Stomach (tissue), 9 donors: ENCODE data around the gene RAB36. TPM values are rescaled to one million over a fixed set of nuclear protein-coding genes. Genes with fewer than 3 reads are reported as not detected.

Experiments
- DNase-seq, 2 donors: peaks; one replicate each; pipeline versions ENCODE4 v3.0.0 to v3.0.0-alpha.2; 2013 to 2019
- H3K27ac ChIP-seq, 5 donors: fragments of 200-600 bp in 4 of 5; sonication (generic) in 4 of 5; one replicate each; pipeline ENCODE4 v1.5.1; 2013 to 2019; ENCODE audit warnings: mild to moderate bottlenecking in 1 of 5, moderate library complexity in 1 of 5
- H3K27me3 ChIP-seq, 3 donors: fragments of 200-600 bp; sonication (generic); one replicate each; pipeline ENCODE4 v1.5.1; 2017 to 2019; ENCODE audit warnings: mixed run types in 1 of 3
- H3K36me3 ChIP-seq, 4 donors: fragments of 200-600 bp; sonication (generic); 1 replicate in 3 of 4; 2 replicates in 1 of 4; pipeline ENCODE4 v1.5.1; 2016 to 2019
- H3K4me1 ChIP-seq, 4 donors: fragments of 200-600 bp; sonication (generic); one replicate each; pipeline ENCODE4 v1.5.1; 2016 to 2019
- H3K4me3 ChIP-seq, 4 donors: fragments of 200-600 bp; sonication (generic) in 3 of 4; one replicate each; pipeline ENCODE4 v1.5.1; 2016 to 2019; ENCODE audit warnings: mild to moderate bottlenecking in 1 of 4
- H3K9me3 ChIP-seq, 4 donors: fragments of 200-600 bp; sonication (generic); one replicate each; pipeline ENCODE4 v1.5.1; 2016 to 2019
- EP300 ChIP-seq: sonication (generic); formaldehyde crosslinking; IDR thresholded peaks from one replicate; pipeline ENCODE4 v1.6.1; 2017; ENCODE audit warnings: antibody characterized with exemption
- POLR2A ChIP-seq, 4 donors: fragments of 450-650 bp; IDR thresholded peaks; one replicate each; pipeline ENCODE4 v1.6.1; 2016; ENCODE audit warnings: antibody characterized with exemption in 4 of 4, control low read depth in 2 of 4, mild to moderate bottlenecking in 1 of 4, moderate library complexity in 1 of 4
- POLR2AphosphoS5 ChIP-seq, 3 donors: sonication (generic); formaldehyde crosslinking; IDR thresholded peaks; one replicate each; pipeline ENCODE4 v1.6.1; 2016; ENCODE audit warnings: antibody characterized with exemption in 3 of 3
- WGBS, 5 donors: extraction: QIAGEN DNeasy Blood & Tissue Kit in 3 of 5; methylation state at CpG; one replicate each; pipeline versions ENCODE4 v1.1.5 to v1.1.7; 2013 to 2018; 5-methylcytosine and 5-hydroxymethylcytosine counted together
- intact Hi-C: fragments of 100-400 bp; cut with DNase I; formaldehyde crosslinking; loops from one replicate; pipeline ENCODE4 v1.15.1; 2023; ENCODE audit warnings: low total_unique reads
- polyA plus RNA-seq, 3 donors: library from polyadenylated mRNA; stranded (reverse); fragments of 200-250 nt; gene quantifications; one replicate each; pipeline ENCODE4 v1.2.3, GENCODE V29; 2013
- total RNA-seq, 5 donors: library from RNA; depleted of rRNA; stranded (reverse); fragments of >200 nt; gene quantifications; one replicate each; pipeline versions ENCODE4 v1.1.0 to v1.2.3, GENCODE V29; 2014 to 2016
- TF ChIP-seq, protein P1 (sequence below), 7 experiments: fragments of 450-650 bp in 4 of 7; fragments of 200-600 bp in 3 of 7; sonication (generic) in 3 of 7; IDR thresholded peaks; one replicate each; pipeline ENCODE4 v1.5.1; 2016 to 2019; ENCODE audit warnings: antibody characterized with exemption in 7 of 7, control low read depth in 2 of 7, mild to moderate bottlenecking in 1 of 7
- donor health status: healthy with polysubstance abuse.
- donor health status: Bipolar disorder and iron deficiency.
- donor health status: healthy.

Gene RAB36
- total and polyA plus RNA-seq, 8 donors, result 0.58 to 7.6 (median 1.6) TPM; not detected in 1

DNA sequence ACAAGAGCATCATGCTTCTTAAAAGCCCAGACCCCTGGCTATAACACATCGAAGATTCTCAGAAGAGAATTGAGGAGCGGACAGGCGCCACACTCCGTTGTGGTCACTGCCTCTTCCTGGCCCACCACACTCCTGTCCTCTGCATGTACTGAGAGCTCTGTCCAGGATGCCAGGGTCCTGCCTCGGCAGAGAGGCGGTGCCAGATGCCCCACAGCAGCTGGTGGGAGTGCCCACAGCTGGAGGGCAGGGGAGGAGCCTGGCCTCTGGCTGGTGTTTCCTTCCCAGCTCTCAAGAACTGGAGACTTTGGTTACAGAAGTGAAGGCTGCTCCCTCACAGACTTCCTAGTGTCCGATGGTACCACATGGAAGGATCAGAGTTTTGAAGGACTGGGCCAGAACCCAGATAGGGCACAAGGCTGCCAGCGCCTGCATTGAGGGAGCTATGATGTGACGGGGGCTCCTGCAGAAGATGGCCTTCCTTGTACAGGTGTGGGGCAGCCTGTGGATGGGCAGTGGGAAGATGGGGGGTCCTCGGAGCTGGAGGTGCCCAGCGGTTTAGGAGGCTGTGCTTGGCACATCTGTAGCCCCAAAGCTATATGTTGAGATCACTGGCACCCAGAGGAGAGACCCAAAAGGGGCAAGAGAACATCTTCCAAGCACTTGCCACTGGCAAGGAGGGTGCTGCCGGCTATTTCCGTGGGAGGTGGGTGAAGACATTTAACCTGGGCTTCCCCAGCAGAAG, 22.9 kb upstream of the RAB36 start:
- H3K4me3 ChIP-seq, result no peak overlapping the region
- no peak overlapping the region for H3K27ac ChIP-seq
- WGBS, 5 donors, result 80 to 82% (median 81%) methylated on average over 13 of the region's 13 CpGs
- DNase-seq, result no peak
- TF ChIP-seq, protein P1, sequence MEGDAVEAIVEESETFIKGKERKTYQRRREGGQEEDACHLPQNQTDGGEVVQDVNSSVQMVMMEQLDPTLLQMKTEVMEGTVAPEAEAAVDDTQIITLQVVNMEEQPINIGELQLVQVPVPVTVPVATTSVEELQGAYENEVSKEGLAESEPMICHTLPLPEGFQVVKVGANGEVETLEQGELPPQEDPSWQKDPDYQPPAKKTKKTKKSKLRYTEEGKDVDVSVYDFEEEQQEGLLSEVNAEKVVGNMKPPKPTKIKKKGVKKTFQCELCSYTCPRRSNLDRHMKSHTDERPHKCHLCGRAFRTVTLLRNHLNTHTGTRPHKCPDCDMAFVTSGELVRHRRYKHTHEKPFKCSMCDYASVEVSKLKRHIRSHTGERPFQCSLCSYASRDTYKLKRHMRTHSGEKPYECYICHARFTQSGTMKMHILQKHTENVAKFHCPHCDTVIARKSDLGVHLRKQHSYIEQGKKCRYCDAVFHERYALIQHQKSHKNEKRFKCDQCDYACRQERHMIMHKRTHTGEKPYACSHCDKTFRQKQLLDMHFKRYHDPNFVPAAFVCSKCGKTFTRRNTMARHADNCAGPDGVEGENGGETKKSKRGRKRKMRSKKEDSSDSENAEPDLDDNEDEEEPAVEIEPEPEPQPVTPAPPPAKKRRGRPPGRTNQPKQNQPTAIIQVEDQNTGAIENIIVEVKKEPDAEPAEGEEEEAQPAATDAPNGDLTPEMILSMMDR (IDR thresholded peaks at IDR 0.05), result no peak
- TF ChIP-seq POLR2AphosphoS5 (IDR thresholded peaks at IDR 0.05) (no peak), EP300 (no peak), POLR2A (IDR thresholded peaks at IDR 0.05) (no peak)
- no peaks in the 10 kb centered on the region for H3K9me3 ChIP-seq
- peaks cover 7 to 36% (median 21%) of the 10 kb centered on the region in 4 donors for H3K4me1 ChIP-seq
- intact Hi-C loops, result no loop called here
- no peaks in the 10 kb centered on the region for H3K27me3 ChIP-seq
- peaks cover 0 to 11% (median 3%) of the 10 kb centered on the region in 4 donors for H3K36me3 ChIP-seq

DNA sequence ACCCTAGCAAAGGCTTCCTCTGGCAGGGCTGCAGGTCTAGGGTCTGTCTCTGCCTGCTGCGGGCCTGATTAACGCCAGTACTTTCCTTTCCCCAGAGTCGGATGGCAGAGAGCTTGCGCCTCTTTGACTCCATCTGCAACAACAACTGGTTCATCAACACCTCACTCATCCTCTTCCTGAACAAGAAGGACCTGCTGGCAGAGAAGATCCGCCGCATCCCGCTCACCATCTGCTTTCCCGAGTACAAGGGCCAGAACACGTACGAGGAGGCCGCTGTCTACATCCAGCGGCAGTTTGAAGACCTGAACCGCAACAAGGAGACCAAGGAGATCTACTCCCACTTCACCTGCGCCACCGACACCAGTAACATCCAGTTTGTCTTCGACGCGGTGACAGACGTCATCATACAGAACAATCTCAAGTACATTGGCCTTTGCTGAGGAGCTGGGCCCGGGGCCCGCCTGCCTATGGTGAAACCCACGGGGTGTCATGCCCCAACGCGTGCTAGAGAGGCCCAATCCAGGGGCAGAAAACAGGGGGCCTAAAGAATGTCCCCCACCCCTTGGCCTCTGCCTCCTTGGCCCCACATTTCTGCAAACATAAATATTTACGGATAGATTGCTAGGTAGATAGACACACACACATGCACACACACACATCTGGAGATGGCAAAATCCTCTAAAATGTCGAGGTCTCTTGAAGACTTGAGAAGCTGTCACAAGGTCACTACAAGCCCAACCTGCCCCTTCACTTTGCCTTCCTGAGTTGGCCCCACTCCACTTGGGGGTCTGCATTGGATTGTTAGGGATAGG, 22.1 kb upstream of the RAB36 start:
- Histone ChIP-seq H3K4me1 (peaks cover 10 to 30% (median 20%) of the 10 kb centered on the region in 4 donors), H3K9me3 (no peaks in the 10 kb centered on the region), H3K4me3 (no peak overlapping the region), H3K36me3 (peaks cover 0 to 11% (median 3%) of the 10 kb centered on the region in 4 donors), H3K27me3 (no peaks in the 10 kb centered on the region), H3K27ac (no peak overlapping the region)
- no peak for DNase-seq
- TF ChIP-seq POLR2A (IDR thresholded peaks at IDR 0.05), result no peak
- TF ChIP-seq EP300, result no peak
- TF ChIP-seq, protein P1 (IDR thresholded peaks at IDR 0.05), result no peak
- no peak for TF ChIP-seq POLR2AphosphoS5 (IDR thresholded peaks at IDR 0.05)
- WGBS, 5 donors, result 91 to 93% (median 93%) methylated on average over 26 of the region's 26 CpGs
- intact Hi-C loops, result no loop called here

DNA sequence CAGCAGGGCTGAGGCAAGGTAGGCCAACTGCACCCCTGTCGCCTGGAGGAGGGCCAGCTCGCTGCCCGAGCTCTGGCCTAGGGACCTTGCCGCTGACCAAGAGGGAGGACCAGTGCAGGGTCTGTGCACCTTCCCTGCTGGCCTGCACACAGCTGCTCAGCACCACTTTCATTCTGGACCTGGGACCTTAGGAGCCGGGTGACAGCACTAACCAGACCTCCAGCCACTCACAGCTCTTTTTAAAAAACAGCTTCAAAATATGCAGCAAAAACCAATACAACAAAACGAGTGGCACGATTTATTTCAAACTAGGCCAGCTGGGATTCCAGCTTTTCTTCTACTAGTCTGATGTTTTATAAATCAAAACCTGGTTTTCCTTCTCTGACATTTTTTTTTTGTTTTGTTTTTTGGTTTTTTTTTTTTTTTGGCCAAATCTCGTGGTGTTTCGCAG, 21.4 kb upstream of the RAB36 start:
- TF ChIP-seq, protein P1 (IDR thresholded peaks at IDR 0.05), result no peak
- no peak for TF ChIP-seq EP300
- no peak for TF ChIP-seq POLR2AphosphoS5 (IDR thresholded peaks at IDR 0.05)
- TF ChIP-seq POLR2A (IDR thresholded peaks at IDR 0.05), result no peak
- H3K36me3 ChIP-seq, result peaks cover 0 to 11% (median 3%) of the 10 kb centered on the region in 4 donors
- no peak overlapping the region for H3K27ac ChIP-seq
- H3K27me3 ChIP-seq, result no peaks in the 10 kb centered on the region
- intact Hi-C loops, result no loop called here
- no peak for DNase-seq
- H3K4me1 ChIP-seq, result peaks cover 5 to 28% (median 20%) of the 10 kb centered on the region in 4 donors
- H3K9me3 ChIP-seq, result no peaks in the 10 kb centered on the region
- no peak overlapping the region for H3K4me3 ChIP-seq
- WGBS, 5 donors, result 78 to 84% (median 79%) methylated on average over 9 of the region's 9 CpGs
